Activated CD4-positive, alpha-beta T cell treated with anti-CD3 and anti-CD28 coated beads, Interleukin-2, amount 50 U/mL, for 48 hours (primary cell): ENCODE data around the gene AQP9.

Experiments
- DNase-seq, 2 experiments: peaks; one replicate each; pipeline ENCODE4 v3.0.0-alpha.2; 2020

Gene AQP9

GRCh38 chr15:58228718-58229117 is 90.5 kb downstream of the AQP9 start:
- no peak for DNase-seq

GRCh38 chr15:58229297-58229768 is 91.2 kb downstream of the AQP9 start:
- DNase-seq, result no peak

GRCh38 chr15:58232281-58233065 is 94.3 kb downstream of the AQP9 start:
- DNase-seq, result no peak

- no peak for DNase-seq
These were observed 95.2 kb downstream of the AQP9 start for GRCh38 chr15:58233341-58233740.
